ENCODE results near the gene GNG7.

DNA sequence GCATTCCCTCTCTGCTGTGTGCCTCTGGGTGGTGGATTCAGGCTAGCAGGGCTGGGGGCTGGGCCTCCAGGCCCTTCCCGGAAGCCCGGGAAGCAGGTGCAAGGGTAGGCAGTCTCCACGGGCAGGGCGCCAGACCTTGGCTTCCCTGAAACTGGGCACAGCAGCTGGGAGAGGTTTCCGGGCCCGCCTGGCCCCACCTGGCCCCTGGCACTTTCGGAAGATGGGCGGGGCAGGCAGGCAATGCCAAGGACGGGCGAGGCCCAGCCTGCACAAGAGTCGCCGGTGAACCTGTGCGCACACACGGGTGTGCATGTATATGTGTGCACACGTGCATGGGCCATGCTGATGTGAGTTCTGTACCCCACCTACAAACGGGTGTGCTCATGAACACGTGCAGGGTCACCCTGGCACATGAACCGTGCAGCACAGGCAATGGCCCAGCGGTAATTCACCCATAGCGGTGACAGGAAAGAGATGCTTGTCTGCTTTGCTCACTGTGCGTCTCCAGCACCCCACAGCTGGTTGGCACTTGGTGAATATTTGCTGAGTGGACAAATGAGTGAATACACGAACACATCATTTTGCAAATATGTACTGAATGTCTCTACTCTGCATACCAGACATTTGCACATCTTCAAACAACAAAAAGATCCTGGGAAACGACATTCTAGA, 211.2 kb downstream of the GNG7 start:
- no peak for TF ChIP-seq CREM (CRISPR knock-in tag; IDR thresholded peaks at IDR 0.05)
- TF ChIP-seq, protein P1, sequence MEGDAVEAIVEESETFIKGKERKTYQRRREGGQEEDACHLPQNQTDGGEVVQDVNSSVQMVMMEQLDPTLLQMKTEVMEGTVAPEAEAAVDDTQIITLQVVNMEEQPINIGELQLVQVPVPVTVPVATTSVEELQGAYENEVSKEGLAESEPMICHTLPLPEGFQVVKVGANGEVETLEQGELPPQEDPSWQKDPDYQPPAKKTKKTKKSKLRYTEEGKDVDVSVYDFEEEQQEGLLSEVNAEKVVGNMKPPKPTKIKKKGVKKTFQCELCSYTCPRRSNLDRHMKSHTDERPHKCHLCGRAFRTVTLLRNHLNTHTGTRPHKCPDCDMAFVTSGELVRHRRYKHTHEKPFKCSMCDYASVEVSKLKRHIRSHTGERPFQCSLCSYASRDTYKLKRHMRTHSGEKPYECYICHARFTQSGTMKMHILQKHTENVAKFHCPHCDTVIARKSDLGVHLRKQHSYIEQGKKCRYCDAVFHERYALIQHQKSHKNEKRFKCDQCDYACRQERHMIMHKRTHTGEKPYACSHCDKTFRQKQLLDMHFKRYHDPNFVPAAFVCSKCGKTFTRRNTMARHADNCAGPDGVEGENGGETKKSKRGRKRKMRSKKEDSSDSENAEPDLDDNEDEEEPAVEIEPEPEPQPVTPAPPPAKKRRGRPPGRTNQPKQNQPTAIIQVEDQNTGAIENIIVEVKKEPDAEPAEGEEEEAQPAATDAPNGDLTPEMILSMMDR (IDR thresholded peaks at IDR 0.05) = no peak
- TF ChIP-seq, protein P2, sequence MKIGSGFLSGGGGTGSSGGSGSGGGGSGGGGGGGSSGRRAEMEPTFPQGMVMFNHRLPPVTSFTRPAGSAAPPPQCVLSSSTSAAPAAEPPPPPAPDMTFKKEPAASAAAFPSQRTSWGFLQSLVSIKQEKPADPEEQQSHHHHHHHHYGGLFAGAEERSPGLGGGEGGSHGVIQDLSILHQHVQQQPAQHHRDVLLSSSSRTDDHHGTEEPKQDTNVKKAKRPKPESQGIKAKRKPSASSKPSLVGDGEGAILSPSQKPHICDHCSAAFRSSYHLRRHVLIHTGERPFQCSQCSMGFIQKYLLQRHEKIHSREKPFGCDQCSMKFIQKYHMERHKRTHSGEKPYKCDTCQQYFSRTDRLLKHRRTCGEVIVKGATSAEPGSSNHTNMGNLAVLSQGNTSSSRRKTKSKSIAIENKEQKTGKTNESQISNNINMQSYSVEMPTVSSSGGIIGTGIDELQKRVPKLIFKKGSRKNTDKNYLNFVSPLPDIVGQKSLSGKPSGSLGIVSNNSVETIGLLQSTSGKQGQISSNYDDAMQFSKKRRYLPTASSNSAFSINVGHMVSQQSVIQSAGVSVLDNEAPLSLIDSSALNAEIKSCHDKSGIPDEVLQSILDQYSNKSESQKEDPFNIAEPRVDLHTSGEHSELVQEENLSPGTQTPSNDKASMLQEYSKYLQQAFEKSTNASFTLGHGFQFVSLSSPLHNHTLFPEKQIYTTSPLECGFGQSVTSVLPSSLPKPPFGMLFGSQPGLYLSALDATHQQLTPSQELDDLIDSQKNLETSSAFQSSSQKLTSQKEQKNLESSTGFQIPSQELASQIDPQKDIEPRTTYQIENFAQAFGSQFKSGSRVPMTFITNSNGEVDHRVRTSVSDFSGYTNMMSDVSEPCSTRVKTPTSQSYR (CRISPR knock-in tag; IDR thresholded peaks at IDR 0.05) = no peak

Measured in WTC11 (cell line).